ENCODE measurements around the gene CEP112. TPM values are rescaled to one million over a fixed set of nuclear protein-coding genes. Genes with fewer than 3 reads are reported as not detected.

CEP112 gene
- total and polyA plus RNA-seq, 9 of the 15 experiments (the other 6 are each of a cell fraction or from before 2014, with no cell fraction given), result 0.84 TPM; not detected in 8

DNA sequence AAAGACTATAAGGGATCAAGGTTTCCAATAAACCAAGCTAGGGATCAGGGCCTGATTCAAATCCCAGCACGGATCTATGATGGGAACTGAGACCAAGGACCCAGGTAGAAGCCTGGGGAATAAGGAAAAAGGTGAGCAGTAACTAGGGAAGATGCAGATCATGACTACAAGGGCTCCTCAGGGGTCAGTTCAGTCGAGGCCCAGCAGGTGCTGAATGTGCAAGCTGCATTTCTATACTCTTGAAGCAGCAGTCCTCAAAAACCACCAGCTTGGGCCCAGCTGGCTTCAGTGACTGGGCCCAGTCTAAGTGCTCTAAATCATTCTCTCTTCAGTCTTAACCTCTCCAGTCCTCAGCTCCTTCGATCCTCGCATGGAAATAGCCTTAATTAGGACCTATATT, 401.7 kb downstream of the CEP112 start:
- Histone ChIP-seq H3K27ac (ENCODE audit: extremely low read depth, low read depth, low read length) (no peak overlapping the region), H3K4me1 (replicated peaks in 1 of 2; ENCODE audit: control insufficient read depth in 2 of 2, insufficient read depth in 2 of 2, low read length in 2 of 2) (peaks cover 0 to 2% of the 10 kb centered on the region in 2 experiments; a peak in 2 of 5 replicates), H2AFZ (ENCODE audit: low read depth, low read length) (no peak overlapping the region), H3K9me1 (ENCODE audit: control insufficient read depth, insufficient read depth, low read length) (no peaks in the 10 kb centered on the region), H3K36me3 (ENCODE audit: control insufficient read depth, insufficient read depth, low read length) (no peaks in the 10 kb centered on the region), H3K4me3 (no peak overlapping the region), H3K27me3 (ENCODE audit: control insufficient read depth in 2 of 2, insufficient read depth in 2 of 2, low read length in 2 of 2) (no peaks in the 10 kb centered on the region), H3K9ac (ENCODE audit: insufficient read depth in 1 of 2, low read depth in 2 of 2, low read length in 2 of 2) (no peak overlapping the region), H3K4me2 (ENCODE audit: insufficient read depth, low read length) (no peak overlapping the region), H4K20me1 (replicated peaks; ENCODE audit: control insufficient read depth, insufficient read depth, low read length) (no peaks in the 10 kb centered on the region), H3K79me2 (ENCODE audit: control insufficient read depth, insufficient read depth, low read length) (no peaks in the 10 kb centered on the region), H3K9me3 (replicated peaks; ENCODE audit: control insufficient read depth, insufficient read depth, low read depth, low read length) (no peaks in the 10 kb centered on the region)
- ChIA-PET POLR2A (no interaction called here), CTCF (ENCODE audit: low intra/inter-chr PET ratio) (interaction anchor here (0.6 kb wide), 1 partner anchor 100 kb away, joined by 8 read pairs; no protein-coding TSS in a partner anchor)
- no peak for TF ChIP-seq HDAC1 (IDR thresholded peaks at IDR 0.05)
- TF ChIP-seq, protein P1, sequence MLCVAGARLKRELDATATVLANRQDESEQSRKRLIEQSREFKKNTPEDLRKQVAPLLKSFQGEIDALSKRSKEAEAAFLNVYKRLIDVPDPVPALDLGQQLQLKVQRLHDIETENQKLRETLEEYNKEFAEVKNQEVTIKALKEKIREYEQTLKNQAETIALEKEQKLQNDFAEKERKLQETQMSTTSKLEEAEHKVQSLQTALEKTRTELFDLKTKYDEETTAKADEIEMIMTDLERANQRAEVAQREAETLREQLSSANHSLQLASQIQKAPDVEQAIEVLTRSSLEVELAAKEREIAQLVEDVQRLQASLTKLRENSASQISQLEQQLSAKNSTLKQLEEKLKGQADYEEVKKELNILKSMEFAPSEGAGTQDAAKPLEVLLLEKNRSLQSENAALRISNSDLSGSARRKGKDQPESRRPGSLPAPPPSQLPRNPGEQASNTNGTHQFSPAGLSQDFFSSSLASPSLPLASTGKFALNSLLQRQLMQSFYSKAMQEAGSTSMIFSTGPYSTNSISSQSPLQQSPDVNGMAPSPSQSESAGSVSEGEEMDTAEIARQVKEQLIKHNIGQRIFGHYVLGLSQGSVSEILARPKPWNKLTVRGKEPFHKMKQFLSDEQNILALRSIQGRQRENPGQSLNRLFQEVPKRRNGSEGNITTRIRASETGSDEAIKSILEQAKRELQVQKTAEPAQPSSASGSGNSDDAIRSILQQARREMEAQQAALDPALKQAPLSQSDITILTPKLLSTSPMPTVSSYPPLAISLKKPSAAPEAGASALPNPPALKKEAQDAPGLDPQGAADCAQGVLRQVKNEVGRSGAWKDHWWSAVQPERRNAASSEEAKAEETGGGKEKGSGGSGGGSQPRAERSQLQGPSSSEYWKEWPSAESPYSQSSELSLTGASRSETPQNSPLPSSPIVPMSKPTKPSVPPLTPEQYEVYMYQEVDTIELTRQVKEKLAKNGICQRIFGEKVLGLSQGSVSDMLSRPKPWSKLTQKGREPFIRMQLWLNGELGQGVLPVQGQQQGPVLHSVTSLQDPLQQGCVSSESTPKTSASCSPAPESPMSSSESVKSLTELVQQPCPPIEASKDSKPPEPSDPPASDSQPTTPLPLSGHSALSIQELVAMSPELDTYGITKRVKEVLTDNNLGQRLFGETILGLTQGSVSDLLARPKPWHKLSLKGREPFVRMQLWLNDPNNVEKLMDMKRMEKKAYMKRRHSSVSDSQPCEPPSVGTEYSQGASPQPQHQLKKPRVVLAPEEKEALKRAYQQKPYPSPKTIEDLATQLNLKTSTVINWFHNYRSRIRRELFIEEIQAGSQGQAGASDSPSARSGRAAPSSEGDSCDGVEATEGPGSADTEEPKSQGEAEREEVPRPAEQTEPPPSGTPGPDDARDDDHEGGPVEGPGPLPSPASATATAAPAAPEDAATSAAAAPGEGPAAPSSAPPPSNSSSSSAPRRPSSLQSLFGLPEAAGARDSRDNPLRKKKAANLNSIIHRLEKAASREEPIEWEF (CRISPR knock-in tag; IDR thresholded peaks at IDR 0.05), result no peak
- no peak for TF ChIP-seq MIER1 (IDR thresholded peaks at IDR 0.05; ENCODE audit: low read depth)
- TF ChIP-seq ZBTB17 (CRISPR knock-in tag; IDR thresholded peaks at IDR 0.05), result no peak
- no peak for TF ChIP-seq LCOR (CRISPR knock-in tag; IDR thresholded peaks at IDR 0.05)
- no peak for TF ChIP-seq MYNN (IDR thresholded peaks at IDR 0.05)
- no peak for TF ChIP-seq MYNN (CRISPR knock-in tag; IDR thresholded peaks at IDR 0.05)
- no peak for TF ChIP-seq ZNF212 (CRISPR knock-in tag; IDR thresholded peaks at IDR 0.05)
- TF ChIP-seq HDGF (IDR thresholded peaks at IDR 0.05), result no peak
- TF ChIP-seq JUN (IDR thresholded peaks at IDR 0.05; ENCODE audit: borderline replicate concordance, low read depth, low read length), result no peak
- no peak for TF ChIP-seq JUN (CRISPR knock-in tag; IDR thresholded peaks at IDR 0.05; ENCODE audit: borderline replicate concordance)
- no peak for TF ChIP-seq ZNF707 (CRISPR knock-in tag; conservative IDR thresholded peaks at IDR 0.05)
- no peak for TF ChIP-seq DMBX1 (CRISPR knock-in tag; IDR thresholded peaks at IDR 0.05; ENCODE audit: borderline replicate concordance)
- no peak for TF ChIP-seq KLF6 (CRISPR knock-in tag; IDR thresholded peaks at IDR 0.05; ENCODE audit: borderline replicate concordance)
- TF ChIP-seq KLF16 (IDR thresholded peaks at IDR 0.05), result no peak
- ATAC-seq (no peak), FAIRE-seq (no peak), DNase-seq (ENCODE audit: extremely low read depth in 1 of 4, low spot score in 3 of 4) (no peak)
- in situ Hi-C loops (cut with MboI), result no loop called here
- 0% methylated on average over 4 of the region's 4 CpGs for WGBS (ENCODE audit: insufficient coverage, low coverage, missing lambda C conversion rate)
- BruUV-seq (replicated peaks), result no TSS peak
- intact Hi-C loops (cut with micrococcal nuclease), result loop anchor here (5.0 kb wide), 1 partner anchor 558 kb away; no protein-coding TSS in a partner anchor
